HEK293T (cell line): ENCODE results near the gene SEPTIN5.

Source experiments
- CTCF ChIA-PET: fragments of 350-600 bp; formaldehyde crosslinking; extraction: SDS; loops from one replicate; lab custom pipeline; 2021; ENCODE audit warnings: antibody characterized with exemption, inconsistent platforms; lab: Yijun Ruan, JAX
- POLR2A ChIA-PET: fragments of 350-600 bp; formaldehyde crosslinking; extraction: SDS; loops from one replicate; lab custom pipeline; 2020; ENCODE audit warnings: antibody characterized with exemption, inconsistent platforms; lab: Yijun Ruan, JAX
- DNase-seq: peaks from one replicate; pipeline ENCODE4 v3.0.0; 2012; ENCODE audit warnings: mixed read lengths; ENCODE audit errors: extremely low spot score
- ARNT ChIP-seq: fragments of 450-650 bp; IDR thresholded peaks from 2 replicates; pipeline ENCODE4 v1.6.1; 2017; ENCODE audit warnings: mild to moderate bottlenecking
- BHLHE40 ChIP-seq: fragments of 450-650 bp; IDR thresholded peaks from 2 replicates; pipeline ENCODE4 v1.6.1; 2016; ENCODE audit warnings: mild to moderate bottlenecking, moderate library complexity, borderline replicate concordance
- CTBP1 ChIP-seq: fragments of 450-650 bp; IDR thresholded peaks from 2 replicates; pipeline ENCODE4 v1.6.1; 2016; ENCODE audit warnings: borderline replicate concordance
- ELF4 ChIP-seq: fragments of 450-650 bp; IDR thresholded peaks from 2 replicates; pipeline ENCODE4 v1.6.1; 2017; ENCODE audit warnings: antibody characterized with exemption
- FOXA1 ChIP-seq: fragments of 450-650 bp; IDR thresholded peaks from 2 replicates; pipeline ENCODE4 v1.6.1; 2016; ENCODE audit warnings: mild to moderate bottlenecking
- FOXK2 ChIP-seq: fragments of 450-650 bp; IDR thresholded peaks from 2 replicates; pipeline ENCODE4 v1.6.1; 2016; ENCODE audit warnings: mild to moderate bottlenecking
- FOXM1 ChIP-seq: fragments of 450-650 bp; IDR thresholded peaks from 2 replicates; pipeline ENCODE4 v1.6.1; 2017; ENCODE audit warnings: mild to moderate bottlenecking, borderline replicate concordance
- HDGF ChIP-seq: fragments of 450-650 bp; IDR thresholded peaks from 2 replicates; pipeline ENCODE4 v1.6.1; 2017; ENCODE audit warnings: antibody characterized with exemption, borderline replicate concordance
- L3MBTL2 ChIP-seq: fragments of 450-650 bp; conservative IDR thresholded peaks from 2 replicates; pipeline ENCODE4 v1.6.1; 2016; ENCODE audit warnings: mild to moderate bottlenecking
- LEF1 ChIP-seq: fragments of 450-650 bp; IDR thresholded peaks from 2 replicates; pipeline ENCODE4 v1.6.1; 2017; ENCODE audit warnings: mild to moderate bottlenecking, borderline replicate concordance
- NFRKB ChIP-seq: fragments of 450-650 bp; IDR thresholded peaks from 2 replicates; pipeline ENCODE4 v1.6.1; 2016; ENCODE audit warnings: mild to moderate bottlenecking, moderate library complexity
- SP1 ChIP-seq: fragments of 450-650 bp; IDR thresholded peaks from 2 replicates; pipeline ENCODE4 v1.6.1; 2017
- SUZ12 ChIP-seq: fragments of 450-650 bp; IDR thresholded peaks from 2 replicates; pipeline ENCODE4 v1.6.1; 2016; ENCODE audit warnings: mild to moderate bottlenecking
- TARDBP ChIP-seq: fragments of 450-650 bp; IDR thresholded peaks from 2 replicates; pipeline ENCODE4 v1.6.1; 2016
- ZNF384 ChIP-seq: fragments of 450-650 bp; IDR thresholded peaks from 2 replicates; pipeline ENCODE4 v1.6.1; 2016
- TF ChIP-seq, protein P1 (sequence below): fragments of 450-650 bp; IDR thresholded peaks from 2 replicates; pipeline ENCODE4 v1.6.1; 2016

Gene SEPTIN5

DNA sequence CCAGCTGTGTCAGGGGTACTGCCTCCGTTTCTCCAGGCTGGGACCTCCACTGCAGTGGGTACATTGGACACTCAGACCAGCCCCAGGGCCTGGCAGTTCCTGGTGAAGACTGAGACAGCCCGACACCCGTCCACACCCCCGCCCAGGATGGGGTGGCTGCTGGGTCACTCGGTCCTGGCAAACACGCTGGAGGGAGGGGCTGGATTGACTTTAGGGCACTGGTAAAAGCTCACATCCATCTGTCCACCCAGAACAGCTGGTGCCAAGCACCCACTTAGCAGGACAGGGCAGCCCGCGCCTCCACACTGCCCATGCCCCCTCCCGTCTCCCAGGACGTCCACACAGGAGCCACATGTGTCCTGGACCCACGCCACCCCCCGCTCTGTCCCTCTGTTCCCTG is 35.6 kb downstream of the SEPTIN5 start:
- ChIA-PET CTCF (interaction anchor here (1.2 kb wide), 1 partner anchor 20 kb away, joined by 4 read pairs; no protein-coding TSS in a partner anchor), POLR2A (interaction anchor here (0.7 kb wide), 1 partner anchor 105 kb away, joined by 4 read pairs; no protein-coding TSS in a partner anchor)
- no peak for DNase-seq
- TF ChIP-seq NFRKB (no peak), SP1 (no peak), FOXM1 (no peak), FOXA1 (no peak)
- TF ChIP-seq, protein P1, sequence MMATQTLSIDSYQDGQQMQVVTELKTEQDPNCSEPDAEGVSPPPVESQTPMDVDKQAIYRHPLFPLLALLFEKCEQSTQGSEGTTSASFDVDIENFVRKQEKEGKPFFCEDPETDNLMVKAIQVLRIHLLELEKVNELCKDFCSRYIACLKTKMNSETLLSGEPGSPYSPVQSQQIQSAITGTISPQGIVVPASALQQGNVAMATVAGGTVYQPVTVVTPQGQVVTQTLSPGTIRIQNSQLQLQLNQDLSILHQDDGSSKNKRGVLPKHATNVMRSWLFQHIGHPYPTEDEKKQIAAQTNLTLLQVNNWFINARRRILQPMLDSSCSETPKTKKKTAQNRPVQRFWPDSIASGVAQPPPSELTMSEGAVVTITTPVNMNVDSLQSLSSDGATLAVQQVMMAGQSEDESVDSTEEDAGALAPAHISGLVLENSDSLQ: no peak

DNA sequence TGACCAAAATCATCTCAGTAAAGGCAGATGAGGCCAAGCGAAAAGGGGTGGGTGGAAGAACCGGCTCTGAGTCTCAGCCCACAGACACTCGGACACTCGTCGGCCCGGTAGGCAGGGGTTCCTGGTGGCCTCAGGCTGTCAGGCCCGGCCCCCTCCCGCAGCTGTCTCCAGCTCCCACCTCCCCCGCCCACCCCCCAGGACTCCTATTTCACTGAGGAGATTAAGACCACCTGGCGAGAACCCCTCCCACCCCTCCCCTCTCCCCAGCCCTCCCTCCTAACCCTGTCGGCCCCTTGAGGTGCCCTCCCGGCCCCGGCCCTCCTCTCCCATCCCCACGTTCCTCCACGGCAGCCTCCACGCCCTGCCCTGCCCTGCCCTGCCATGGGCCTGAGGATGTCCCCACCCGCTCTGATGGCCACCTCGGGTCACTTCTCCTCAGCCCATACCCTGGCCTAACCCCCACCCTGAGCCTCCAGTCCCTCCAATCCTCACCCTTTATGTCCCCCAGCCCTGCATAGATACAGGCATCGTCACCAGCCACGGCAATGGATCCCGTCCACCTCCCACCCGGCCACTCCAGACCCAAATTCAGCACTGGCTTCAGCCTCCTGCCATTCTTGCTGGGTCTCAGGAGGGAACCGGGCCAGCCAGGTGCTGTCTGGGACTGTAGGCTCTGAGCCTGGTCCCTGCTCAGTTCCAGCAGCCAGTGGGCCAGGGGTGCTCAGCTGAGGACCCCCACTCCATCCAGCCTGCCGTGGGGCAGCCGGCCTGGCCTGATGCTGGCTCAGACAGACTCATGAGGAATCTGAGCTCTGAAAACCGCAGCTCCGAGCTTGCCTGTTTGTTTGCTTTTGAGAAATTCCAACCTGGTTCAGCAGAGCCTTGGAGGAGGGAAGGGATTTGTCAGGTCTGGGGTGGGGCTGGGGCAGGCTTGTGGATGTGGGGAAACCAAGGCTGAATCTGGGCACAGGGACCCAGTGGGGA is 36.5 kb downstream of the SEPTIN5 start:
- ChIA-PET POLR2A (interaction anchor here (1.7 kb wide), 1 partner anchor 14 kb away, joined by 3 read pairs; no protein-coding TSS in a partner anchor), CTCF (interaction anchor here (1.2 kb wide), 1 partner anchor 20 kb away, joined by 4 read pairs; no protein-coding TSS in a partner anchor)
- no peak for TF ChIP-seq LEF1
- DNase-seq: no peak

DNA sequence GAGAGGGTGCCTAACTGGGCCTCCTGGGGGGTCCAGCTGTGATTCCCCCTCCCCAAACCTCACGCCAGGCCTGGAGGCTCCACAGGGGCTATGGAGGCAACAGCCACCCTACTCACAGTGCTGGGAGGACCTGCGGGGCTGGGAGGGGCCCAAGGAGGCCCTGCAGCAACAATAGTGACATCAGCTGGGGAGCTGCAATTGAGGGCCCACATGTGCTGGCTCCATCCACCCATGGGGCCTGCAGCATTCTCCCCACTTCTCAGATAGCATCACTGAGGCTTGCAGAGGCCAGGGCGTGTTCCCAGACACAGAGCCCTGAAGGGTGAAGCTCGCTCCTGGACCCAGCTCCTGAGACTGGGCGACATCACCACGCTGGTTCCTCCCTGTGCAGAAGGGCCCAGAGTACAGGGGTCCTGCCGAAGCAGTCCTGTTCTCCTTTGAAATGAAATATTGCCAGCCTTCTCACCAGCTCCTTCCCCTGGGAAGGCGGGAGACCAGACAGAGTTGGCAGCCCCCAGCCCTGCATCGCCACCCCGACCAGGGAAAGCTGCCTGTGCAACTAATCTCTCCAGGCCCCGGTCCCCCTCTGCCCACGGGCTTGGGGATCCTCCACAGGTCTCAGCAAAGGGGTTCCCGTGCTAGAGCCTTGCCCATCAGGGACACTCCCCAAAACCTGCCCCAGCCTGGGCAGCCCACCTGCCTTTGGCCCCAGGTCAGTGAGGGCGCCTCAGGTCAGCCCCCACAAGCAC is 37.4 kb downstream of the SEPTIN5 start:
- CTCF ChIA-PET: no interaction called here
- POLR2A ChIA-PET: interaction anchor here (1.7 kb wide), 1 partner anchor 13 kb away, joined by 3 read pairs; no protein-coding TSS in a partner anchor
- TF ChIP-seq LEF1 (no peak), ZNF384 (no peak), ARNT (no peak), BHLHE40 (no peak), NFRKB (no peak), FOXM1 (no peak), FOXA1 (no peak), SUZ12 (no peak), CTBP1 (no peak), ELF4 (no peak), L3MBTL2 (no peak), HDGF (no peak), TARDBP (no peak)
- TF ChIP-seq, protein P1: no peak
- no peak for DNase-seq

DNA sequence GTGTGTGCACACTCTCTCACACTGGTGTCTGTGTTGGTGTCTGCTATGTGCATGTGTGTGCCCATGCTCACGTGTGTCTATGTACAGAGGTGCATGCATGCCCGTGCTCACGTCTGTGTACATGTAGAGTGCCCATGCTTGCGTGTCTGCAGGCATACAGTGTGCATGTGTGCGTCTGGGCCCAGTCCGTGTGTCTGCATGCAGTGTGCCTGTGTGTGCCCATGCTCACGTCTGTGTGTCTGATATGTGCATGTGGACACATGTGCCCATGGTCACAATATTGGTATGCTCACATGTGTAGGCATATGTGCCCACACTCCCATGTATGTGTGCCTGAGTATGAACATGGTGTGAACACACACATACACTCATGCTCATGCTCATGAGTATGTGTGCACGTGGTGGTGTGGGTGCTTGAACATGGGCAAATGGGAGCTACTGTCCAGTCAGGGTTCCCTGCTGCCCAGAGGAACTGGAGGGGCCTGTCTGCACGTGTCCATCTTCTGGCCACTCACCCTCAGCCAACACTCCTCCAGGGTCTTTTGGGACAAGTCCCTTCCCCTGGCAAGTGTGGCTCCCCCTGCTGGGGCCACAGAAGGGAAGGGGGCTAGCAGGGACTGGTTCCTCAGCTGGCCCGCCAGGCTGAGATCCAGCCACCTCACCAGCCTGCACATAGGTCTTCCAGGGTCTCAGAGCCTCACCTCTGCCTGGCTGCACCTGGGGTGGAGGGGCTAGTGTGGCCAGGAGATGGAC is 39.0 kb downstream of the SEPTIN5 start:
- CTCF ChIA-PET: interaction anchor here (0.6 to 1.3 kb wide), 3 partner anchors 9 to 540 kb away, joined by 3 to 7 read pairs (median 4); no protein-coding TSS in a partner anchor
- no peak for DNase-seq
- no peak for TF ChIP-seq LEF1
- TF ChIP-seq ZNF384: no peak
- no peak for TF ChIP-seq CTBP1
- TF ChIP-seq, protein P1: no peak
- TF ChIP-seq ELF4: no peak
- no peak for TF ChIP-seq BHLHE40
- TF ChIP-seq SUZ12: no peak
- no peak for TF ChIP-seq NFRKB
- TF ChIP-seq HDGF: no peak
- TF ChIP-seq ARNT: no peak
- no peak for TF ChIP-seq L3MBTL2
- TF ChIP-seq FOXA1: no peak
- no peak for TF ChIP-seq FOXM1
- TF ChIP-seq FOXK2: no peak
- no peak for TF ChIP-seq SP1
- no peak for TF ChIP-seq TARDBP
- POLR2A ChIA-PET: no interaction called here

DNA sequence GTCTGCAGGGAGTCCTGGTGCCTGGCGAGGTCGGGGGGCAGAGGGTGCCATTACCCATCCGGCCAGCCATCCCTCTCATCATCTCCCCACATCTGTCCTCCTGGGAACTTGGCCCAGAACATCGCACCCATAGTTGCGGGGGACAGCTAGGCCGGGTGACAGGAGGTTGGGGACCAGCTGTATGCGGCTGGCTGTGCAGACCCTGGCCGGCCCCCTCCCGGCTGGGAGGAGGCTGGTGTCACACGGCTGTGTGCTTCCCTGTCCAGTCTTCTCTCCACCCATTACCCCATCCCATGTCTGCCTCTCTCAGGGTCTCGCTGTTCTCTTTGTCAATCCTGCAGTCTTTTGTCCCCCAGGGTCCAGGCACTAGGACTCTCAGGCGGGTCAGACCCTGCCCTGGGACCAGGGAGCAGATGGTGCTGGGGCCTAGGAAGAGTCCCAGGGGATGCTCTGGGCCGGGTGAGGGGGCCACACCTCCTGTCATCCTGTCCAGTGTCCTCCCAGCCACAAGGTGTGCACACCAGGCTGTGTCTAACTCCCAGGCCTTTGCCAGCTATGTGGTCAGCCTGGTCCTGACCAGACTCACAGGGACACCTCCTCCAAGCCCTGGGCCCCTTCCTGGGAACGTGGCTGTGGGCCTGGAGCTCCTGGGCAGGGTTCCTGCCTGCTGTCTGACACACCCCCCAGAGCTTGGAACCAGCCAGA is 39.8 kb downstream of the SEPTIN5 start:
- ChIA-PET CTCF (interaction anchor here (0.6 to 1.3 kb wide), 3 partner anchors 9 to 539 kb away, joined by 3 to 7 read pairs (median 4); no protein-coding TSS in a partner anchor), POLR2A (no interaction called here)
- TF ChIP-seq, protein P1: no peak
- no peak for TF ChIP-seq NFRKB
- no peak for TF ChIP-seq FOXK2
- no peak for TF ChIP-seq L3MBTL2
- TF ChIP-seq LEF1: no peak
- TF ChIP-seq FOXA1: no peak
- TF ChIP-seq ZNF384: no peak
- no peak for TF ChIP-seq ELF4
- no peak for TF ChIP-seq HDGF
- TF ChIP-seq FOXM1: no peak
- TF ChIP-seq BHLHE40: no peak
- no peak for DNase-seq
